ENCODE measurements around the gene PLEKHA1.

The PLEKHA1 gene

GRCh38 chr10:122362621-122363020, 11.9 kb upstream of the PLEKHA1 start:
- no peak overlapping the region for H2AFZ ChIP-seq (ENCODE audit: low read depth, low read length, severe bottlenecking)
- no peaks in the 10 kb centered on the region for H3K79me2 ChIP-seq (ENCODE audit: insufficient read depth, low read length)
- no peak overlapping the region for H3K4me3 ChIP-seq (ENCODE audit: insufficient read depth, low read length, poor library complexity, severe bottlenecking)
- no peaks in the 10 kb centered on the region for H3K27me3 ChIP-seq (ENCODE audit: low read length)
- no peaks in the 10 kb centered on the region for H4K20me1 ChIP-seq (ENCODE audit: low read depth, low read length)
- no peak overlapping the region for H3K9ac ChIP-seq (ENCODE audit: low read length)
- TF ChIP-seq CTCF (IDR thresholded peaks at IDR 0.05; ENCODE audit: insufficient read depth, low read length, poor library complexity, severe bottlenecking) (no peak), EZH2phosphoT487 (conservative IDR thresholded peaks at IDR 0.05; ENCODE audit: low read length) (no peak)
- no peaks in the 10 kb centered on the region for H3K36me3 ChIP-seq (ENCODE audit: low read length)
- no peaks in the 10 kb centered on the region for H3K9me2 ChIP-seq (replicated peaks; ENCODE audit: insufficient read depth, low read length)
- no peak overlapping the region for H3K27ac ChIP-seq (ENCODE audit: low read depth, low read length)
- no peaks in the 10 kb centered on the region for H3K9me3 ChIP-seq (ENCODE audit: insufficient read depth, low read length)
- H3K4me2 ChIP-seq (ENCODE audit: low read depth, low read length, poor library complexity, severe bottlenecking), result no peak overlapping the region
- no peaks in the 10 kb centered on the region for H3F3A ChIP-seq (ENCODE audit: insufficient read depth)

- Histone ChIP-seq H3K36me3 (ENCODE audit: low read length) (no peaks in the 10 kb centered on the region), H3K79me2 (ENCODE audit: insufficient read depth, low read length) (no peaks in the 10 kb centered on the region), H3K27ac (ENCODE audit: low read depth, low read length) (no peak overlapping the region), H3F3A (ENCODE audit: insufficient read depth) (no peaks in the 10 kb centered on the region), H4K20me1 (ENCODE audit: low read depth, low read length) (no peaks in the 10 kb centered on the region), H3K4me2 (ENCODE audit: low read depth, low read length, poor library complexity, severe bottlenecking) (no peak overlapping the region), H3K9ac (ENCODE audit: low read length) (no peak overlapping the region), H3K9me3 (ENCODE audit: insufficient read depth, low read length) (no peaks in the 10 kb centered on the region), H3K4me3 (ENCODE audit: insufficient read depth, low read length, poor library complexity, severe bottlenecking) (no peak overlapping the region), H3K27me3 (ENCODE audit: low read length) (no peaks in the 10 kb centered on the region), H3K9me2 (replicated peaks; ENCODE audit: insufficient read depth, low read length) (no peaks in the 10 kb centered on the region), H2AFZ (ENCODE audit: low read depth, low read length, severe bottlenecking) (no peak overlapping the region)
- TF ChIP-seq EZH2phosphoT487 (conservative IDR thresholded peaks at IDR 0.05; ENCODE audit: low read length) (no peak), CTCF (IDR thresholded peaks at IDR 0.05; ENCODE audit: insufficient read depth, low read length, poor library complexity, severe bottlenecking) (no peak)
These were observed 11.2 kb upstream of the PLEKHA1 start for GRCh38 chr10:122363311-122363710.

- no peak for TF ChIP-seq EZH2phosphoT487 (conservative IDR thresholded peaks at IDR 0.05; ENCODE audit: low read length)
- no peak for TF ChIP-seq CTCF (IDR thresholded peaks at IDR 0.05; ENCODE audit: insufficient read depth, low read length, poor library complexity, severe bottlenecking)
- Histone ChIP-seq H3F3A (ENCODE audit: insufficient read depth) (no peaks in the 10 kb centered on the region), H3K9me3 (ENCODE audit: insufficient read depth, low read length) (no peaks in the 10 kb centered on the region), H3K27me3 (ENCODE audit: low read length) (no peaks in the 10 kb centered on the region), H4K20me1 (ENCODE audit: low read depth, low read length) (no peaks in the 10 kb centered on the region), H3K36me3 (ENCODE audit: low read length) (no peaks in the 10 kb centered on the region), H3K9me2 (replicated peaks; ENCODE audit: insufficient read depth, low read length) (no peaks in the 10 kb centered on the region), H3K27ac (ENCODE audit: low read depth, low read length) (no peak overlapping the region), H2AFZ (ENCODE audit: low read depth, low read length, severe bottlenecking) (no peak overlapping the region), H3K79me2 (ENCODE audit: insufficient read depth, low read length) (no peaks in the 10 kb centered on the region), H3K4me2 (ENCODE audit: low read depth, low read length, poor library complexity, severe bottlenecking) (no peak overlapping the region), H3K4me3 (ENCODE audit: insufficient read depth, low read length, poor library complexity, severe bottlenecking) (no peak overlapping the region), H3K9ac (ENCODE audit: low read length) (no peak overlapping the region)
These were observed 10.6 kb upstream of the PLEKHA1 start for GRCh38 chr10:122363722-122364463.

Measured in SU-DHL-6 (cell line).